Tibial nerve (tissue), 4 donors: ENCODE measurements around the gene XYLT1. TPM values are rescaled to one million over a fixed set of nuclear protein-coding genes. Genes with fewer than 3 reads are reported as not detected.

Experiments used
- DNase-seq, 2 donors: peaks; one replicate each; pipeline ENCODE4 v3.0.0-alpha.2; 2019; ENCODE audit warnings: low spot score in 2 of 2
- H3K27ac ChIP-seq, 4 donors: fragments of 200-600 bp; sonication (generic) in 3 of 4; one replicate each; pipeline ENCODE4 v1.5.1; 2017 to 2019; ENCODE audit warnings: mild to moderate bottlenecking in 1 of 4
- H3K27me3 ChIP-seq, 2 donors: fragments of 200-600 bp; sonication (generic) in 1 of 2; one replicate each; pipeline versions ENCODE4 v1.5.1 to v1.6.0; 2017 to 2019
- H3K36me3 ChIP-seq, 3 donors: fragments of 200-600 bp; sonication (generic); one replicate each; pipeline ENCODE4 v1.5.1; 2018 to 2019
- H3K4me1 ChIP-seq, 4 donors: fragments of 200-600 bp; sonication (generic) in 3 of 4; one replicate each; pipeline ENCODE4 v1.5.1; 2017 to 2019
- H3K4me3 ChIP-seq, 4 donors: fragments of 200-600 bp; sonication (generic) in 3 of 4; one replicate each; pipeline ENCODE4 v1.5.1; 2017 to 2019; ENCODE audit warnings: mild to moderate bottlenecking in 1 of 4, moderate library complexity in 1 of 4
- H3K9me3 ChIP-seq, 4 donors: fragments of 200-600 bp; sonication (generic) in 3 of 4; one replicate each; pipeline ENCODE4 v1.5.1; 2017 to 2019
- EP300 ChIP-seq, 2 donors: sonication (generic); formaldehyde crosslinking; IDR thresholded peaks; one replicate each; pipeline ENCODE4 v1.6.1; 2017; ENCODE audit warnings: antibody characterized with exemption in 2 of 2, mild to moderate bottlenecking in 1 of 2
- POLR2A ChIP-seq, 2 donors: fragments of 450-650 bp; IDR thresholded peaks; one replicate each; pipeline ENCODE4 v1.6.1; 2017; ENCODE audit warnings: antibody characterized with exemption in 2 of 2, mild to moderate bottlenecking in 2 of 2, moderate library complexity in 2 of 2
- WGBS, 2 donors: methylation state at CpG; one replicate each; pipeline ENCODE4 v1.1.5; 2018; 5-methylcytosine and 5-hydroxymethylcytosine counted together
- total RNA-seq, 4 donors: library from RNA; depleted of rRNA; stranded (reverse); fragments of >200 nt; gene quantifications; one replicate each; pipeline ENCODE4 v1.1.0, GENCODE V29; 2016
- TF ChIP-seq, protein P1 (sequence below), 5 experiments: fragments of 200-600 bp in 3 of 5; fragments of 450-650 bp in 2 of 5; sonication (generic) in 3 of 5; IDR thresholded peaks; one replicate each; pipeline ENCODE4 v1.5.1; 2016 to 2019; ENCODE audit warnings: antibody characterized with exemption in 5 of 5, mild to moderate bottlenecking in 3 of 5, moderate library complexity in 2 of 5

Gene XYLT1
- total RNA-seq, 4 donors from 2014 or later, result 13.8 to 23.1 (median 14.8) TPM

DNA sequence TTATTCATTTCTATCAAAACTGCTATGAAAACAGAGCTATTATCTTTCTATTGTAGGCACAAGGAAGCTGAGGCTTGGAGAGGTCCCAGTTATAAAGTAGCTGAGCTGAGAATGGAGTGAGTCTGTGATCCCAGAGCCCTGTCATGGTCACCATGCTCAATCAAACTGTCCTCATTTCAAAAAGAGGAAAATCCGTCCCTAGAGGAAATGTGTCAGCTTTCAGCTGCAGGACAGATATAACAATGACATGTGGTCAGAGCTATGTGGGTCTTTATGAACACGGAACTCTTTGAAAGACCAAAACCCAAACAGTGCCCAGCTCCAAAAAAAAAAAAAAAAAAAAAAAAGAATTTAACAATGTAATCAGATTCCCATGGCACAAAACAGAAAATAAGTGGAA, 266.1 kb downstream of the XYLT1 start:
- Histone ChIP-seq H3K36me3 (peaks cover 0 to 11% (median 0%) of the 10 kb centered on the region in 3 donors), H3K27ac (no peak overlapping the region), H3K27me3 (no peaks in the 10 kb centered on the region), H3K4me1 (peaks cover 0 to 20% (median 8%) of the 10 kb centered on the region in 4 donors), H3K9me3 (no peaks in the 10 kb centered on the region), H3K4me3 (no peak overlapping the region)
- WGBS, 2 donors, result 37 to 49% methylated on average over 2 of the region's 2 CpGs
- TF ChIP-seq EP300 (IDR thresholded peaks at IDR 0.05) (no peak), POLR2A (IDR thresholded peaks at IDR 0.05) (no peak)
- TF ChIP-seq, protein P1, sequence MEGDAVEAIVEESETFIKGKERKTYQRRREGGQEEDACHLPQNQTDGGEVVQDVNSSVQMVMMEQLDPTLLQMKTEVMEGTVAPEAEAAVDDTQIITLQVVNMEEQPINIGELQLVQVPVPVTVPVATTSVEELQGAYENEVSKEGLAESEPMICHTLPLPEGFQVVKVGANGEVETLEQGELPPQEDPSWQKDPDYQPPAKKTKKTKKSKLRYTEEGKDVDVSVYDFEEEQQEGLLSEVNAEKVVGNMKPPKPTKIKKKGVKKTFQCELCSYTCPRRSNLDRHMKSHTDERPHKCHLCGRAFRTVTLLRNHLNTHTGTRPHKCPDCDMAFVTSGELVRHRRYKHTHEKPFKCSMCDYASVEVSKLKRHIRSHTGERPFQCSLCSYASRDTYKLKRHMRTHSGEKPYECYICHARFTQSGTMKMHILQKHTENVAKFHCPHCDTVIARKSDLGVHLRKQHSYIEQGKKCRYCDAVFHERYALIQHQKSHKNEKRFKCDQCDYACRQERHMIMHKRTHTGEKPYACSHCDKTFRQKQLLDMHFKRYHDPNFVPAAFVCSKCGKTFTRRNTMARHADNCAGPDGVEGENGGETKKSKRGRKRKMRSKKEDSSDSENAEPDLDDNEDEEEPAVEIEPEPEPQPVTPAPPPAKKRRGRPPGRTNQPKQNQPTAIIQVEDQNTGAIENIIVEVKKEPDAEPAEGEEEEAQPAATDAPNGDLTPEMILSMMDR (IDR thresholded peaks at IDR 0.05), result no peak
- no peak for DNase-seq

GRCh38 chr16:17204206-17204605, 266.6 kb downstream of the XYLT1 start:
- Histone ChIP-seq H3K4me1 (peaks cover 0 to 20% (median 8%) of the 10 kb centered on the region in 4 donors), H3K36me3 (peaks cover 0 to 16% (median 1%) of the 10 kb centered on the region in 3 donors), H3K27me3 (no peaks in the 10 kb centered on the region), H3K4me3 (no peak overlapping the region), H3K27ac (no peak overlapping the region), H3K9me3 (no peaks in the 10 kb centered on the region)
- TF ChIP-seq EP300 (IDR thresholded peaks at IDR 0.05) (no peak), POLR2A (IDR thresholded peaks at IDR 0.05) (no peak)
- TF ChIP-seq, protein P1 (IDR thresholded peaks at IDR 0.05), result no peak
- no peak for DNase-seq
- WGBS, 2 donors, result 73 to 75% methylated on average over 2 of the region's 2 CpGs

DNA sequence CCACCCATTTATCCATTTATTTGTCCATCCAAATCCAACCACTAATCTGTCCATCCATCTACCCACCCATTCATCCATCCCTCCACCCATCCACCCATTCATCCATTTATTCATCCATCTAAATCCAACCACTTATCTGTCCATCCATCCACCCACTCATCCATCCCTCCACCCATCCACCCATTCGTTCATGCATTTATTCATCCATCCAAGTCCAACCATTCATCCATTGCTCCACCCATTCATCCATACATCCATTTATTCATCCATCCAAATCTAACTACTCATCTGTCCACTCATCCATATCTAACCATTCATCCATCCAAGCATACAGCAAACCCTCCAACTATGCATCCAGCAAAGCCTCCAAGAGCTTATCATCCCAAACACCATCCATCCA, 267.3 kb downstream of the XYLT1 start:
- no peak for DNase-seq
- 81 to 92% methylated on average over 1 of the region's 1 CpG for WGBS, 2 donors

DNA sequence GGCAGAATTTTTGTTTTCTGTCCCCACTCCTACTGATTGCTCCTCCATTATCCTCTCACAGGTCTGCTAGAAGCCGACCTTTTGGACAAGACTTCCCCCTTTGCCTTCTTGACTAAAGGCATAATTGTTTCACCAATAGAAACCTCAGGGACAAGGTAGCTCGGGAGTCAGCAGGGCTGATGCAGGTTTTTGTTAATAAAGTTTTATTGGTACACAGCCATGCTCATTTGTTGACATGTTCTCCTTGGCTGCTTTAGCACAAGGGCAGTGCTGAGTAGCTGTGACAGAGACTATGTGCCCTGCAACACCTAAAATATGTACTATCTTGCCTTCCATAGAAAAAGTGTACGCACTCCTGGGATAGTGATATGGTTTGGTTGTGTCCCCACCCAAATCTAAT, 271.6 kb downstream of the XYLT1 start:
- no peak overlapping the region for H3K4me3 ChIP-seq
- peaks cover 0 to 57% (median 6%) of the 10 kb centered on the region in 3 donors for H3K36me3 ChIP-seq
- H3K27me3 ChIP-seq, result no peaks in the 10 kb centered on the region
- H3K27ac ChIP-seq, result no peak overlapping the region
- no peaks in the 10 kb centered on the region for H3K4me1 ChIP-seq
- TF ChIP-seq POLR2A (IDR thresholded peaks at IDR 0.05) (no peak), EP300 (IDR thresholded peaks at IDR 0.05) (no peak)
- TF ChIP-seq, protein P1 (IDR thresholded peaks at IDR 0.05), result no peak
- H3K9me3 ChIP-seq, result no peaks in the 10 kb centered on the region
- WGBS, 2 donors, result 93 to 99% methylated on average over 3 of the region's 3 CpGs
- DNase-seq, result no peak

More for the DNA sequence above, 267.3 kb downstream of the XYLT1 start:
- TF ChIP-seq EP300 (IDR thresholded peaks at IDR 0.05) (no peak), POLR2A (IDR thresholded peaks at IDR 0.05) (no peak)
- TF ChIP-seq, protein P1 (IDR thresholded peaks at IDR 0.05), result no peak
- Histone ChIP-seq H3K27me3 (no peaks in the 10 kb centered on the region), H3K4me1 (peaks cover 0 to 20% (median 8%) of the 10 kb centered on the region in 4 donors), H3K36me3 (peaks cover 0 to 24% (median 6%) of the 10 kb centered on the region in 3 donors), H3K4me3 (no peak overlapping the region), H3K9me3 (no peaks in the 10 kb centered on the region), H3K27ac (no peak overlapping the region)

DNA sequence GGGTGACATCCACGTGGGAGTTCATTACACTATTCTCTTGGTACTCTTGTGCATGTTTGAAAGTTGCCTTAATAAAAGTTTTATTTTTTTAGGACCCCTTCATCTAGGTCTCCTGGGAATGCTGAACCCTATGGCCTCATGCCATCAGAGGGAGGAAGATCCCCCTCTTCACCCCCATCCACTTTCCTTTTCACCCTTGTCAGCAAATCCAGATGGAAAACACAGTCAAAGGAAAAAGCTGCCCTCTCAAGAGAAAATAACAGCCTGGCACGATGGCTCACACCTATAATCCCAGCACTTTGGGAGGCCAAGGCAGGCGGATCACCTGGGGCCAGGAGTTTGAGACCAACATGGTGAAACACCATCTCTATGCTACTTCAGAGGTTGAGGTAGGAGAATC, 274.2 kb downstream of the XYLT1 start:
- Histone ChIP-seq H3K4me3 (no peak overlapping the region), H3K9me3 (no peaks in the 10 kb centered on the region), H3K36me3 (peaks cover 0 to 61% (median 6%) of the 10 kb centered on the region in 3 donors), H3K4me1 (no peaks in the 10 kb centered on the region), H3K27me3 (no peaks in the 10 kb centered on the region), H3K27ac (no peak overlapping the region)
- no peak for DNase-seq
- WGBS, 2 donors, result 78 to 89% methylated on average over 3 of the region's 3 CpGs
- no peak for TF ChIP-seq EP300 (IDR thresholded peaks at IDR 0.05)
